MM.1S (cell line): Measurements from ENCODE around the gene MEG3.

Experiments
- DNase-seq: peaks from one replicate; pipeline ENCODE4 v3.0.0-alpha.2; 2015
- H2AFZ ChIP-seq: fragments of 300-600 bp; sonication (generic); 2 replicates; pipeline ENCODE4 v1.6.0; 2016; ENCODE audit warnings: antibody characterized with exemption, low read length
- H3F3A ChIP-seq: fragments of 300-600 bp; sonication (generic); 2 replicates; pipeline ENCODE4 v1.6.1; 2016; ENCODE audit warnings: mild to moderate bottlenecking, antibody characterized with exemption, low read length, moderate library complexity, mixed read lengths; ENCODE audit not compliant: insufficient read depth
- H3K27ac ChIP-seq: fragments of 300-600 bp; sonication (generic); 2 replicates; pipeline ENCODE4 v1.5.1; 2016; ENCODE audit warnings: mild to moderate bottlenecking, low read length
- H3K27me3 ChIP-seq: fragments of 300-600 bp; sonication (generic); replicated peaks from 2 replicates; pipeline ENCODE4 v1.6.0; 2016; ENCODE audit warnings: low read length; ENCODE audit not compliant: insufficient read depth
- H3K36me3 ChIP-seq: fragments of 300-600 bp; sonication (generic); replicated peaks from 2 replicates; pipeline ENCODE4 v1.6.1; 2016; ENCODE audit warnings: mild to moderate bottlenecking, low read length, mixed read lengths; ENCODE audit not compliant: insufficient read depth
- H3K4me1 ChIP-seq: fragments of 300-600 bp; sonication (generic); 2 replicates; pipeline ENCODE4 v1.6.1; 2016; ENCODE audit warnings: low read length, mixed read lengths
- H3K4me2 ChIP-seq: fragments of 300-600 bp; sonication (generic); 2 replicates; pipeline ENCODE4 v1.6.0; 2016; ENCODE audit warnings: low read depth, low read length
- H3K4me3 ChIP-seq: fragments of 300-600 bp; sonication (generic); 2 replicates; pipeline ENCODE4 v1.5.1; 2016; ENCODE audit warnings: low read length, mixed read lengths
- H3K79me2 ChIP-seq: fragments of 300-600 bp; sonication (generic); 2 replicates; pipeline ENCODE4 v1.6.1; 2016; ENCODE audit warnings: mixed run types, low read length, mixed read lengths
- H3K9ac ChIP-seq: fragments of 300-600 bp; sonication (generic); 2 replicates; pipeline ENCODE4 v1.6.1; 2016; ENCODE audit warnings: low read length, mixed read lengths
- H3K9me2 ChIP-seq: fragments of 300-600 bp; sonication (generic); replicated peaks from 2 replicates; pipeline ENCODE4 v1.6.1; 2016; ENCODE audit warnings: mild to moderate bottlenecking, low read length, mixed read lengths; ENCODE audit not compliant: insufficient read depth
- H3K9me3 ChIP-seq: fragments of 300-600 bp; sonication (generic); replicated peaks from 2 replicates; pipeline ENCODE4 v1.6.1; 2016; ENCODE audit warnings: mild to moderate bottlenecking, low read length, mixed read lengths; ENCODE audit not compliant: insufficient read depth
- H4K20me1 ChIP-seq: fragments of 300-600 bp; sonication (generic); 2 replicates; pipeline ENCODE4 v1.6.1; 2016; ENCODE audit warnings: mild to moderate bottlenecking, low read length, moderate library complexity, mixed read lengths; ENCODE audit not compliant: insufficient read depth
- EZH2 ChIP-seq: fragments of 300-600 bp; sonication (generic); optimal IDR thresholded peaks from 2 replicates; pipeline ENCODE3; 2017; ENCODE audit warnings: low read depth, mild to moderate bottlenecking, antibody characterized with exemption, low read length, mixed read lengths
- EZH2phosphoT487 ChIP-seq: fragments of 300-600 bp; sonication (generic); IDR thresholded peaks from 2 replicates; pipeline ENCODE4 v1.6.1; 2018; ENCODE audit warnings: antibody characterized with exemption, low read length
- TF ChIP-seq, protein P1 (sequence below): fragments of 300-600 bp; sonication (generic); IDR thresholded peaks from 2 replicates; pipeline ENCODE4 v1.5.1; 2016; ENCODE audit warnings: antibody characterized with exemption, low read length, mixed read lengths

The MEG3 gene

DNA sequence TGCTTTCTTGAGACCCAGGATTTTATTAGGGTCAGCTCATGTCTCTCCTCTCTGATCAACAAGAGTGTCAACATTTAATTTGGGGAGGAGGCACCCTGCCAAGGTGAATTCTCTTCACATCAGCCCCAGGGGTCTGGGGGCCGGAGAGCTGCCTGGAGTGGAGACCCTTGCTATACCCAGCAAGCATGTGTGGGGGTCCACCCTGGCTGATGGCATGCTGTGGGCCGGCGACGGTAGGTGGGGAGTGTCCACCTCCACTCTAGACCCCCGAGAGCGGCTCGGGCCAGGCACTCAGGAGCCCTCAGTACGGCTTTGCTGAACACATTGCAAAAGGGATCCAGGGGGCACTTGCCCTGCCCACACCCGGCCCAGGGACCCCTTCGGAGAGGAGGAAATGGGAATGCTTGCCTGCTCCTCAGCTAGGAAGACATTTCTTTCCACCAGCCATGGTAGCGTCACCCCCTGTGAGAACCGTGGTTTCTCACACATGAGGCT is 10.4 kb downstream of the MEG3 start:
- H2AFZ ChIP-seq: no peak overlapping the region
- no peaks in the 10 kb centered on the region for H3K36me3 ChIP-seq
- H3K9ac ChIP-seq: no peak overlapping the region

DNA sequence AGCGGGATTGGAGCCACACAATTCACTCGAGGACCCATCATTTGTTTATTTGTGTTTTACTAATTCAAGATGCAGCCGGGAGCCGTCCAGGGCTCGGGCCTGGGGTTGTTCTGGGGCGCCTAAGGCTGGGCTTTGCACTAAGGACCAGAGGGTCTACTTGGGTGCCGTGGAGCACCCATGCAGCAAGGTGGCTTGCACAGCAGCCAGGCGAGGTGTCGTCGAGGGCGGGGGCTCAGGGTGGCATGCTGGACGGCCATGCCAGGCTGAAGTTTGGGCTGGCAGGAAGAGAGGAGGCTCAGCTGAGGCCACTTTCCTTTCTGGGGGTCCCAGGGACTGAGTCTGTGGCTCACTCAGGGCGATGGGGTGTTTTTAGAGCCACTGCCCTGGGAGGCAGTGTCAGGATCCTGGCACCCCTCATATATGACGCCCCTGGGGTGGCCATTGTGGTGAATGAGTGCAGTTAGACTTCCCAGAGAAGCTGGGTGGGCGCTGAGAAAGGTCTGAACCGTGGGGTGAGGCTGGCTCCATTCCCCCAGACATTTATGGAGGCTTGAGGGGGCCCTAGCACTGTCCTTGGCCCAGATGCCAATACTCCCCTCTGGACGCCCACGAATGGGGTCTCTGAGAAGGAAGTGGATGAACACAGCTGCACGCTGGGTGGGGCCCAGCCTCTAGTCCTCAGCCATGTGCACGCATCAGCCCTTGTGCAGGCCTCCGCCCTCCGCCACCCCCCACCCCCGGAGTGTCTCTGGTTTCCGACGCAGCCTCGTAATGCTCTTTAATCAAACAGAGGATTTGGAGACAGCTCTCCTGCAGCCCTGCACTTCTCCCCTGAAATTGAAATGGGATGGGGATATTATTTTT is 11.3 kb downstream of the MEG3 start:
- no peaks in the 10 kb centered on the region for H3K9me2 ChIP-seq
- TF ChIP-seq EZH2: no peak
- TF ChIP-seq, protein P1, sequence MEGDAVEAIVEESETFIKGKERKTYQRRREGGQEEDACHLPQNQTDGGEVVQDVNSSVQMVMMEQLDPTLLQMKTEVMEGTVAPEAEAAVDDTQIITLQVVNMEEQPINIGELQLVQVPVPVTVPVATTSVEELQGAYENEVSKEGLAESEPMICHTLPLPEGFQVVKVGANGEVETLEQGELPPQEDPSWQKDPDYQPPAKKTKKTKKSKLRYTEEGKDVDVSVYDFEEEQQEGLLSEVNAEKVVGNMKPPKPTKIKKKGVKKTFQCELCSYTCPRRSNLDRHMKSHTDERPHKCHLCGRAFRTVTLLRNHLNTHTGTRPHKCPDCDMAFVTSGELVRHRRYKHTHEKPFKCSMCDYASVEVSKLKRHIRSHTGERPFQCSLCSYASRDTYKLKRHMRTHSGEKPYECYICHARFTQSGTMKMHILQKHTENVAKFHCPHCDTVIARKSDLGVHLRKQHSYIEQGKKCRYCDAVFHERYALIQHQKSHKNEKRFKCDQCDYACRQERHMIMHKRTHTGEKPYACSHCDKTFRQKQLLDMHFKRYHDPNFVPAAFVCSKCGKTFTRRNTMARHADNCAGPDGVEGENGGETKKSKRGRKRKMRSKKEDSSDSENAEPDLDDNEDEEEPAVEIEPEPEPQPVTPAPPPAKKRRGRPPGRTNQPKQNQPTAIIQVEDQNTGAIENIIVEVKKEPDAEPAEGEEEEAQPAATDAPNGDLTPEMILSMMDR: no peak
- no peak for TF ChIP-seq EZH2phosphoT487
- no peaks in the 10 kb centered on the region for H3F3A ChIP-seq
- H3K4me1 ChIP-seq: no peaks in the 10 kb centered on the region
- H3K27ac ChIP-seq: no peak overlapping the region
- no peak overlapping the region for H3K4me3 ChIP-seq
- H3K9ac ChIP-seq: no peak overlapping the region
- H3K79me2 ChIP-seq: no peaks in the 10 kb centered on the region
- H3K4me2 ChIP-seq: no peak overlapping the region
- no peaks in the 10 kb centered on the region for H4K20me1 ChIP-seq
- H2AFZ ChIP-seq: no peak overlapping the region
- H3K9me3 ChIP-seq: no peaks in the 10 kb centered on the region
- H3K27me3 ChIP-seq: peaks cover 58% of the 10 kb centered on the region
- no peaks in the 10 kb centered on the region for H3K36me3 ChIP-seq
- DNase-seq: no peak

More for the DNA sequence above, 10.4 kb downstream of the MEG3 start:
- H3K9me3 ChIP-seq: no peaks in the 10 kb centered on the region
- peaks cover 53% of the 10 kb centered on the region for H3K27me3 ChIP-seq
- TF ChIP-seq EZH2phosphoT487: no peak
- no peak for TF ChIP-seq EZH2
- TF ChIP-seq, protein P1: no peak
- no peak for DNase-seq
- H3K4me2 ChIP-seq: no peak overlapping the region
- H3K4me1 ChIP-seq: no peaks in the 10 kb centered on the region
- H3K79me2 ChIP-seq: no peaks in the 10 kb centered on the region
- H3K4me3 ChIP-seq: no peak overlapping the region
- H3F3A ChIP-seq: no peaks in the 10 kb centered on the region
- H3K27ac ChIP-seq: no peak overlapping the region
- H3K9me2 ChIP-seq: no peaks in the 10 kb centered on the region
- no peaks in the 10 kb centered on the region for H4K20me1 ChIP-seq

DNA sequence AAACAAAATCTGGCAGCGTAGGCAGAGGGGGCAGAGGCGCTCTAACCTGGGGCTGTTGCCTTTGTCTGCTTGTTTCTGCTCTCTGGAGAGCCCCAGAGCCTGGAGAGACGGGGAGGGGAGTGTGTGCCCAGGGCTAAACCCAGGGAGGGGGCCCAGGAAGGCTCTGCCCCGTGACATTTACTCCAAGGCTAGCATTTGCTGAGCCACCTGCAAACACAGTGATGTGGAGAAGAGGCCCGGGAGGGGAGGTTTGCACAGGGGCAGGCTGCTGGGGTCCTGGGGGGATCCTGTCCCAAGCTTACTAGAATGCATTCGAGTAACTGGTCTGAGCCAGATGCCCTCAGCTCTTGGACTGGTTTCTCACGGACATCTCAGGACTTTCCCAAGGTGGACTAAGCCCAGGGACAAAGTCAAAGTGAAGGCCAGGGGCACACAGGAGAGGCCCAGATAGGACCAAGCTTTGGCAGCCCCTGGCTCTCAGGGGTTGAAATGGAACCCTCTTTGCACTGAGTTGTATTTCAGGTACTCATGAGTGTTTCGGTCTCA is 12.0 kb downstream of the MEG3 start:
- Histone ChIP-seq H3K27ac (no peak overlapping the region), H2AFZ (no peak overlapping the region), H3K4me2 (no peak overlapping the region), H3K9ac (no peak overlapping the region), H3K9me2 (no peaks in the 10 kb centered on the region), H4K20me1 (no peaks in the 10 kb centered on the region), H3K9me3 (no peaks in the 10 kb centered on the region), H3K79me2 (no peaks in the 10 kb centered on the region), H3K27me3 (peaks cover 63% of the 10 kb centered on the region), H3K4me1 (no peaks in the 10 kb centered on the region), H3F3A (no peaks in the 10 kb centered on the region), H3K36me3 (no peaks in the 10 kb centered on the region), H3K4me3 (no peak overlapping the region)
- TF ChIP-seq, protein P1: no peak
- TF ChIP-seq EZH2phosphoT487 (no peak), EZH2 (no peak)
- no peak for DNase-seq
